ENCODE results near the gene PRKCH.

The PRKCH gene

DNA sequence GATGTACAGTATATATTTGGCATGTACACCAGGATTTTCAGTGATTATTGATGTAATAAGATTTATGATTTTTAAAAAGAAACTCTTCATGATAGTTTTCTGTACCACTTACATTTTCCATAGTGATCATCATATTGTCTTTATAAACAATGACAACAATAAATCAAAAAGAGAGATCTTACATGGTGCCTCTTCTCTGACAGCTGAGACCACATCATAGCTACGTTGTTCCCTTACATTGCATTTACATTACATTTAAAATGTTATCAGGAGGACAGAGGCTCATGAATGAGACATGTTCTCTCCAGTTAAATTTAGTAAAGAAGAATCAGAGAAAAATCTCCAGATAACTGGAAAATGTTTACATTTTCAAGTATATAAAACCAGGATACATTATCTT lies 112.4 kb downstream of the PRKCH start:
- no peak for DNase-seq

- DNase-seq = no peak
These were observed 112.9 kb downstream of the PRKCH start for GRCh38 chr14:61434311-61434710.

DNA sequence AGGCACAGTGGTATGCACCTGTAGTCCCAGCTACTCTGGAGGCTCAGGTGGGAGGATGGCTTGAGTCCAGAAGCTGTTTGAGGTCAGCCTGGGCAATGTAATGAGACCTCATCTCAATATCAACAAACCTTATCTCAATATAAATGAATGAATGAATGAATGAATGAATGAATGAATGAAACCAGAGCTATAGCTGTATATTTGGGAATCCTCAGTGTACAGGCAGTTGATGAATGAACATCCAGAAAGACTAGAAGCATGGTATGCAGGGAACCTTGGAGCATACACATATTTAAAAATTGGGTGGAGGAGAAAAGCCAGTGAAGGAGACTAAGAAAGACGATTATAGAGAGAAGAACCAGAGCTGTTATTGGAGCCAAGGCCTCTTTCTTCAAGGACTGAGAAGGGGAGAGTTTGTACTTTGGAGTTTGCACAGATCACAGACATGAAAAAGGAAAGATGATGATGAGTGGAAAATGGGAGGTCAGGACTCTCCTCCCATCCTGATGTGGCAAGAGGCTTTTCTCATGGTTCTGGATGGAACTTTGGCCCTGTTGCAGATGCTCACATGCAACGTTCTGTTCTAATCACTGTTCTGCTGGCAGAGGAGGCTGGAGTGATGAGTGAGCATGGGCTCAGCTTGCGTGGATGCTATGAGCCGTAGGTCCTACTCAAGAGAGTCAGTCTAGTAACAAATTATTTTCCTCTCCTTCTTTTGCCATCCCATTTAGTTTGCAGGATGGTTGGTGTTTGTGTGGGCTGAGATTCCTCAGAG lies 114.4 kb downstream of the PRKCH start:
- DNase-seq = no peak

- DNase-seq = no peak
These were observed 116.0 kb downstream of the PRKCH start for GRCh38 chr14:61437381-61437780.

- DNase-seq = no peak
These were observed 116.7 kb downstream of the PRKCH start for GRCh38 chr14:61438036-61438435.

GRCh38 chr14:61438497-61438859 lies 117.1 kb downstream of the PRKCH start:
- DNase-seq = no peak

DNA sequence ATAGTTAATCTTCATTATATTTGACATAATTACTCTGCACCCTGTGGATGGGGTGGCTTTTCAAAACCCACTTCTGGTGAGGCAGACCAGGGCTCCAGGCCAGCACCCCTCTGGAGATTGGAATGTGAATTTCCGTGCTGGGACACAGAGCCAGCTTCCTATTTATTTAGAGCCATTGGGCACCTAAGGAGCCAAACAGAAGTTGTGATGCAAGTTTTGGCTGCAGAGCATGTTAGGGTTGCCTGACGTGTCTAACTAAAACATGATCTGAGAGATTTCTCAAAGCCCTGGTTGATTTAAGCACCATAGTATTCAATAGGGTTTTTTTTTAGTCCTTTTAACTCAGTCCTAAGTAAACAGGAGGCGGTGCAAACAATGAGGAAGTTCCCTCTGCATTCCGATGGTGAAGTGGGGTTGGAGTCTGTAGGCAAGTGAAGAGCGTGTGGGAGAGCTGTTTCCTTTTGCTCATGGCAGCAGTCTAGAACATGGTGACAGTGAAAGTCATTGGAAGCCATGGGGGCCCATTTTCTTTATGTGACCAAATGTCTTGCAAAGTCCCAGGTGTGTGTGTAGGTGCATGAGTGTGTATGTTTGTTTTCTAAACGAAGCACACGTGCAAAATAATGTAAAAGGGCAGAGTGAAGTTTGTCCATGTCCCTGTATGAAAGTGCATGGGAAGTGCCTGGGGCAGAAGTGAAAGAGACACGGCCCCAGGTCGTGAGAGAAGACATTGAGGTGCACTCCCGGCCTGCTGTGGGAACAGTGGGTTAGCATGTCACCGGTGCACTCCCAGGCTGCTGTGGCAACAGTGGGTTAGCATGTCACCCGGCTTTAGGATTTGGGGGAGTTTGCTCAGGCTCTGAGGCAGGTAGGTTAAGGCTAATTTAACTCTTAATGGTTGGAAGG lies 117.7 kb downstream of the PRKCH start:
- DNase-seq = peak; percentile 37

DNA sequence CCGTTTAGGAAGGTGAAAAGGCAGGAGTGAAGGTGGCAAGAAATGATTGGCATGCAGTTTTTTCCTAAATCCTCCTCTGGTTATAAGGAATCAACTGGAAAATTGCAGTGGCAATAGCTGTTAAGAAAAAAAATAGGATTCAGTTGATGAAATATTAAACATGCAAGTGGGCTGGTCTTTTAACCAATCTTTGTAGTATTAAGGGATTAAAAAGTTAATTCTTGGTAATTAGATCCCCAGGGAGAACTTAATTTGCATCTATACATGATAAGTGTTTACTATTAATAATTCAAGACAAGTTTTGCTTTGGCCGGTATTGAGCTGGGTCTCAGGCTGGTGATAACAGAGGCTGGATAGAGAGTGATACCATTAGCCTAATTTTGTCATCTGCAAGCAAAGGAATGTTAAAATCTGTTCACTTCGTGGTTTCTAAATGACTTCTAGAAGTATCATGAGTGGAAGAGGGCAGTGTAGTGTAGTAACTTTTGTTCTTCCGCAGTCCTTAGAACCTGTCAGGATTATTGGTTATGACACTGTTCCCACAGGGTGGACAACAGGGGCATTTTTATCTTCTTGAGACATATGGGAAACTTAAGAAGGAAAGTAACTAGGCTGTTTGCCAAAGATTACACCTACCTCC lies 118.5 kb downstream of the PRKCH start:
- no peak for DNase-seq

- DNase-seq = no peak
These were observed 122.1 kb downstream of the PRKCH start for GRCh38 chr14:61443481-61443880.

DNA sequence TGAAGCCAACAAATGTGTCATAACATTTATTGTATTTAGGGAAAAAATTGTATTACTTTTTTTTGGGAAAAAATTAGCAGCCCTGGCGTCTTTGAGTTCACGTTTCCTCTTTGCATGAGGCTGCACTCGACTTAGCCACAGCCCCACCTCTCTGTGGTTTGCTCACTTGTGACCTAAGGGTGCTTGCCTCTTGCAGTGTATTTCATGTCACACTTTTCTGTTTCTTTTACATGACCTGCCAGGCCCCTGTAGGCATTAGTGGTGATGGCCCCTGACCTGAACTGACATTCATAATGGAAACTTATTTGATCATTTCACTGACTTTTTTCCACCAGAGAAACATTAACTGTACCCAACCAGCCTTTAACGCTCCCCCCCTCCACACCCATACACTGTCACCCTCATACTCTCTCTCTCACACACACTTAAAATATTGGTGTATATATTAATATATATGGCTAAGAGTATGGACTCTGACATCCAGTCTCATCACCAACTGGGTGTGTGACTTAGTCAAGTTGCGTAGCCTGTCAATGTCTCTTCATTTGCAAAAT lies 122.9 kb downstream of the PRKCH start:
- no peak for DNase-seq

GRCh38 chr14:61451491-61451890 lies 130.1 kb downstream of the PRKCH start:
- no peak for DNase-seq

- no peak for DNase-seq
These were observed 130.6 kb downstream of the PRKCH start for GRCh38 chr14:61451891-61452400.

DNA sequence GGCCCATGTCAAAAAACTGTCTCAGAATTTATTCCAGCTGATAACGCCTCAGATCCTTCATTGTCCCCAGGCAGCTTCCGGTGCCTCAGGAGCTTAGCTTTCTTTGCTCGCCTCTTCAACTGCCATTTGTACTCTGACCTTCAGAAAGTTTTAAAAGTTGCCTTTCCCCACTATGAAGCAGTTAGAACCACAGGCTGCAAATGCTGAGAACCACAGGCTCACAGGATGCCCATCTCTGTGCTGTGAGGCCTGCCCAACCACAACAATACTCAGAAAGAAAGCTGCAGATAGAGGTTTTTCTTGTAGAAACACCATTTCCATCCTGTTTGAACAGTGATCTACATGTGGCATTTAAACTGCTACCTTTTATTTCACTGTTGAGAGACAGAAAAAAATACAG lies 131.1 kb downstream of the PRKCH start:
- no peak for DNase-seq

- DNase-seq = no peak
These were observed 131.9 kb downstream of the PRKCH start for GRCh38 chr14:61453103-61453767.

- DNase-seq = no peak
These were observed 133.2 kb downstream of the PRKCH start for GRCh38 chr14:61454545-61454944.

- no peak for DNase-seq
These were observed 134.0 kb downstream of the PRKCH start for GRCh38 chr14:61455351-61455750.

DNA sequence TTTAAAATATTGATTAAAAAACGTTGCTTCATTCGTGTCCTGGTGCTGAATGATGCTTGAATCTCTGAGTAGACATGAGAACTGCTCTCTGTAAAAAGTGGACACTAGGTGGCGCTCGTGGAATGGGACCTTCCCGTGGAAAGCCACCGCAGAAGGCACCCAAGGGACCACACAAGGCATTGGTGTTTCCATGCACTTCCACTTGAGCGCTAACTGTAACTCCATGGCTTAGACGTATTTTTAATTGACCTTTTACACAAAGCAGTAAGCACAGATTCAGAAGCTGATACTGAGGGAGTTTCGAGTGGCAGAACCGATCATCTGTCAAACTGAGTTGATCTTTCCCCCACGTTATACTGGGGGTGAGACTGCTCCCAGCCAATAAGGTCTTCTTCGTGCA lies 135.3 kb downstream of the PRKCH start:
- no peak for DNase-seq

DNA sequence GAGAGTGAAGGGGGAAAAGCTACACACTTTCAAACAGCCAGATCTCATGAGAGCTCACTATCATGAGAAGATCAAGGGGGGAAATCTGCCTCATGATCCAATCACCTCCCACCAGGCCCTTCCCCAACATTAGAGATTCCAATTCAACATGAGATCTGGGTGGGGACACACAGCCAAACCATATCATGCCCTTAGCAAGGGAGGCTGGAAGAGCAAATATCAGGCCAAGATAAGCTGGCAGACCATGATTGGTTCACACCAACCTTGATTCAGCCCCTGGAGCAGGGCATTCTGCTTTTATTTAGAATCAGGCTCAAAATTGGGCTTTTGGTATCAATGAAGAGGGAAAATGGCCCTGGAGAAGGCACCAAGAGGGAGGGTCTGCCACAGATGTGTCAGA lies 137.4 kb downstream of the PRKCH start:
- no peak for DNase-seq

DNA sequence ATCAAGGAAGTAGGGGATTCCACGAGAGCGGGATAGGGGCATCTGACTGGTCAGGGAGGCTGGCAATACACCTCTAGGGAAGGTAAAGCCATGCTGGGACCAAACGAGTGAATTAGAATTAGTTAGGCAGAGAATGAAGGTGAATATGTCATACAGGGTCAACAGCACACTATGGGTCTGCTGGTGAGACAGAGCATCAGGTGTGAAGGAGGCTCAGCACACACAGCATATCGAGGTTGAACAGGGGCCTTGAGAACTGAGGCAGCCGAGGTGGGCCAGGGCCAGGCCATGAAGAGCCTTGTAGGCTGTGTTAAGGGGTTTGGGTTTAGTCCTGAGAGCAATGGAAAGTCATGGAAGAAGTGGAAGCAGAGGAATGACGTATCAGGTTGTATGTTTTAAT lies 137.8 kb downstream of the PRKCH start:
- DNase-seq = no peak

DNA sequence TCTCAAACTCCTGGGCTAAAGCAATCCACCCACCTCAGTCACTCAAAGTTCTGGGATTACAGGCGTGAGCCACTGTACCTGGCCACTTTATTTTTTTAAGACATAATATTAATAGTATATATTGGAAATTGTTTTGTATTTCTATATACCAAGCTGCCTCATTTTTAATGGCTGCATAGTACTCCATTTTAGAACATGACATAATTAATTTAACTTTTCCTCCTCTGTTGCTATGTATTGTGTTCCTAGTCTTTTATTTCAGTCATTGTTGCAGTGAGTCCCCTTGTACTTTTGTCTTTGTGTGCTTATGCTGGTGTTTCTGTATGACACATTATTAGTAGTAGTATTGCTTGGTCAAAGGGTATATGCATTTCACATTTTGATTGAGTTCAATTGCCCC lies 138.7 kb downstream of the PRKCH start:
- no peak for DNase-seq

- DNase-seq = no peak
These were observed 139.6 kb downstream of the PRKCH start for GRCh38 chr14:61460718-61461611.

All from NCI-H446 treated with DMSO at 0.1 percent for 48 hours (cell line).